Ascending aorta (tissue), 2 donors: ENCODE measurements around the gene SPTBN1. TPM values are rescaled to one million over a fixed set of nuclear protein-coding genes. Genes with fewer than 3 reads are reported as not detected.
A peak's percentile ranks its signal among the peaks of the same experiment; 100 is the strongest.

Experiments
- DNase-seq, 2 donors: peaks; one replicate each; pipeline ENCODE4 v3.0.0-alpha.2; 2019; ENCODE audit warnings: low spot score in 2 of 2
- H3K27ac ChIP-seq, 2 donors: fragments of 200-600 bp; sonication (generic); one replicate each; pipeline ENCODE4 v1.5.1; 2016 to 2017; ENCODE audit warnings: mild to moderate bottlenecking in 1 of 2
- H3K27me3 ChIP-seq: fragments of 200-600 bp; sonication (generic); one replicate; pipeline ENCODE4 v1.5.1; 2017
- H3K36me3 ChIP-seq, 2 donors: fragments of 200-600 bp; sonication (generic); one replicate each; pipeline ENCODE4 v1.5.1; 2016
- H3K4me1 ChIP-seq, 2 donors: fragments of 200-600 bp; sonication (generic); one replicate each; pipeline ENCODE4 v1.5.1; 2016 to 2017; ENCODE audit warnings: mild to moderate bottlenecking in 1 of 2
- H3K4me3 ChIP-seq, 2 donors: fragments of 200-600 bp; sonication (generic); one replicate each; pipeline ENCODE4 v1.5.1; 2016 to 2017; ENCODE audit warnings: mild to moderate bottlenecking in 1 of 2
- H3K9me3 ChIP-seq, 2 donors: fragments of 200-600 bp; sonication (generic); one replicate each; pipeline ENCODE4 v1.5.1; 2016
- CTCF ChIP-seq, 3 experiments: fragments of 200-600 bp in 2 of 3; fragments of 450-650 bp in 1 of 3; sonication (generic) in 2 of 3; IDR thresholded peaks; one replicate each; pipeline ENCODE4 v1.5.1; 2016 to 2019; ENCODE audit warnings: antibody characterized with exemption in 3 of 3, mild to moderate bottlenecking in 1 of 3, moderate library complexity in 1 of 3
- intact Hi-C: fragments of 100-400 bp; cut with DNase I; formaldehyde crosslinking; loops from one replicate; pipeline ENCODE4 v1.15.1; 2023
- total RNA-seq: library from RNA; depleted of rRNA; stranded (reverse); fragments of >200 nt; gene quantifications from one replicate; pipeline ENCODE4 v1.1.0, GENCODE V29; 2016

SPTBN1 gene
- total RNA-seq, 1 donor from 2014 or later, result 246 TPM

DNA sequence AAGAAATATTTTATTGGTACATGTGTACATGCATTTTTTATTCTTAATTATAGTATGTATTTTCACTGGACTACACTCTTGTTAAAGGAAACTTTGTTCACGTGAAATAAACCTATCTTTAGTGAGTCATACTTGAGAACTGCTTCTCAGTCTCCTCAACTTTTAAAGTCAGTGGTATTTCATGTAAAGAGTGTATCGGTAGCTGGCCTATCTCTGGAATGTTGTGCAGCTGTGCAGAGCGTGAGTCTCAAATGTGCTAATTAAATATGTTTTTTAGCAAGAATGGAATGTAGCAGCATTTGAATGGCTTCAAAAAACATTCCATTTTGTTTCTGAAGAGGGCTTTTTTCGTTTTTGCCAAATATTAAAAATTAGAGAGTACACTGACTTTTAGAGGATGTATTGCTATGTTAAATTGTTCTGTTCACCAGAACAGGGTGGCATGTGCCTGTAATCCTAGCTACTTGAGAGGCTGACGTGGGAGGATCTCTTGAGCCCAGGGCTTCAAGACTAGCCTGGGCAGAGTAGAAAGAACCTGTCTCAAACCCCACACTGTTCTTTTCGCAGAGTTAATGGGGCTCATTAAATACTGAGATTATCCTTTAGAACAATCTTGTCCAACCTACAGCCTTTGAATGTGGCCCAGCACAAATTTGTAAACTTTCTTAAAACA, 14.3 kb downstream of the SPTBN1 start:
- no peaks in the 10 kb centered on the region for H3K9me3 ChIP-seq
- no peak for TF ChIP-seq CTCF (IDR thresholded peaks at IDR 0.05)
- H3K27ac ChIP-seq, result peak overlapping the region; percentile 39 to 47
- DNase-seq, result no peak
- H3K4me1 ChIP-seq, result peaks cover 0 to 38% of the 10 kb centered on the region in 2 donors
- H3K27me3 ChIP-seq, result no peaks in the 10 kb centered on the region
- intact Hi-C loops, result no loop called here
- no peak overlapping the region for H3K4me3 ChIP-seq
- H3K36me3 ChIP-seq, result no peaks in the 10 kb centered on the region

- H3K27me3 ChIP-seq, result no peaks in the 10 kb centered on the region
- H3K9me3 ChIP-seq, result no peaks in the 10 kb centered on the region
- no peak for TF ChIP-seq CTCF (IDR thresholded peaks at IDR 0.05)
- no peak overlapping the region for H3K4me3 ChIP-seq
- H3K4me1 ChIP-seq, result peaks cover 0 to 38% of the 10 kb centered on the region in 2 donors
- H3K36me3 ChIP-seq, result no peaks in the 10 kb centered on the region
- peak overlapping the region; percentile 39 to 47 for H3K27ac ChIP-seq
- no peak for DNase-seq
- intact Hi-C loops, result no loop called here
Measured at GRCh38 chr2:54471221-54471711, 15.1 kb downstream of the SPTBN1 start.

DNA sequence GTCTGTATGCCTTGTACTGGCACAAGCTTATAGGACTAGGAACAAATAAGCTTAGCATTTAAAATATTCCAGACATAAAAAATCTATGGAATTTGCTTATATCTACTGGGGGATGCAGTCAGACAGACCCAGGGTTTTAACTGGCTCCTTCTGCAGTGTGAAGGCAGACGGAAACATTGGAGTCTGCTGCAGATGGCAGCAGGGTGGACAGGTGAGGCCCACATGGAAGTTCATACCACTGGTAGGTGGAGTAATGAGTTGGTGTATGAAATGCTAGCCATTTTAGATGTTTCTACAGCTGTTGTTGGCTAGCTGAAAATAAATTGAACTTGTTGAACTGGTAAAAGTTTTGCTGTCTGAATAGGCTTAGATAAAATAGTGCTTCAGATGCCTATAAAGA, 17.7 kb downstream of the SPTBN1 start:
- no peaks in the 10 kb centered on the region for H3K27me3 ChIP-seq
- H3K4me1 ChIP-seq, result peaks cover 0 to 36% of the 10 kb centered on the region in 2 donors
- intact Hi-C loops, result no loop called here
- H3K36me3 ChIP-seq, result no peaks in the 10 kb centered on the region
- no peak overlapping the region for H3K27ac ChIP-seq
- no peaks in the 10 kb centered on the region for H3K9me3 ChIP-seq
- TF ChIP-seq CTCF (IDR thresholded peaks at IDR 0.05), result no peak
- no peak for DNase-seq
- H3K4me3 ChIP-seq, result no peak overlapping the region

DNA sequence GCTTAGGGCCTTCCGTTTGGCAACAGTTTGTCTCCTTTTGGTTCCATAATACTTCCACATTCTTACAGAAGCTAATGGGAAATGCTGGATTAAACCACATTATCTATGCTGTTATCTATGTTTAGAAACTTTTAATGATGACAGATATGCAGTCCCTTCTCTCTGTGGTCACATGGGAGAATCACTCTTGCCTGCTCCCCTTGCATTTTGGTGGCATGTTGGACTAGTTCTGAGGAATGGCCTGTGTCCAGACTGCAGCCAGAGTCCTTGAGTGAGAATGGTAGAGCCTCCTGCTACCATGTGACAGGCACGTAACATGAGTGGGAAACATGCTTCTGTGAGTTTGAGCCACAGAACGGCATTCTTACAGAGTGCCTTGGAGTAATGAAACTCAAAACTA, 19.2 kb downstream of the SPTBN1 start:
- no peak overlapping the region for H3K27ac ChIP-seq
- intact Hi-C loops, result no loop called here
- no peaks in the 10 kb centered on the region for H3K27me3 ChIP-seq
- no peak for TF ChIP-seq CTCF (IDR thresholded peaks at IDR 0.05)
- no peak overlapping the region for H3K4me3 ChIP-seq
- no peak for DNase-seq
- H3K4me1 ChIP-seq, result peaks cover 0 to 26% of the 10 kb centered on the region in 2 donors
- H3K9me3 ChIP-seq, result no peaks in the 10 kb centered on the region
- no peaks in the 10 kb centered on the region for H3K36me3 ChIP-seq

DNA sequence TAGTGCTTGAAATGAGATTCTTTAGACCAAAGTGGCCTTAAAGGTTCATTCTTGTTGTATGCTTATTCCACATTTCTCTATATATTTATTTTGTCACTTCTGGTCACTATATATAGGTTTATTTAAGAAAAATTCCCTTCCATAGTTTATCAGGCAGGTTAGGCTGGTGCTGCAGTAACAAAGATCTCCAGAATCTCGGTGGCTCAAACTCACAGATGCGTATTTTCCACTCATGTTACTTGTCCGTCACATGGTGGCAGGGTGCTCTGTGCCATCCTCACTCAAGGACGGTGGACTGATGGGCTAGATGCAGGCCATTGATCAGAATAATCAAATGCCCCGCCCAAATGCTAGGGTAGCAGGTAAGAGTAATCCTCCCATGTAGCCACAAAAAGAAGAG, 19.8 kb downstream of the SPTBN1 start:
- H3K27me3 ChIP-seq, result no peaks in the 10 kb centered on the region
- TF ChIP-seq CTCF (IDR thresholded peaks at IDR 0.05), result no peak
- intact Hi-C loops, result no loop called here
- no peaks in the 10 kb centered on the region for H3K9me3 ChIP-seq
- H3K4me1 ChIP-seq, result peaks cover 0 to 28% of the 10 kb centered on the region in 2 donors
- DNase-seq, result no peak
- no peaks in the 10 kb centered on the region for H3K36me3 ChIP-seq
- no peak overlapping the region for H3K27ac ChIP-seq
- H3K4me3 ChIP-seq, result no peak overlapping the region
